HUES64 (cell line): ENCODE results near the gene CHRNA10.
"Not testable (repeated sequence)": the region's sequence is repeated elsewhere in the genome, so short reads cannot be mapped to it uniquely, and the experiment has no call there.

ENCODE experiments used
- H3K27ac ChIP-seq: 2 replicates; pipeline ENCODE4 v1.7.0; 2013; ENCODE audit warnings: low read depth, low read length, inconsistent platforms
- H3K27me3 ChIP-seq: 2 replicates; pipeline ENCODE4 v1.6.1; 2013; ENCODE audit warnings: mild to moderate bottlenecking, low read length; ENCODE audit not compliant: insufficient read depth
- H3K36me3 ChIP-seq: 2 replicates; pipeline ENCODE4 v1.6.1; 2013; ENCODE audit warnings: mild to moderate bottlenecking, low read length; ENCODE audit not compliant: insufficient read depth
- H3K4me1 ChIP-seq: 2 replicates; pipeline ENCODE4 v1.6.1; 2013; ENCODE audit warnings: mild to moderate bottlenecking, low read length, moderate library complexity; ENCODE audit not compliant: insufficient read depth
- H3K4me3 ChIP-seq: 2 replicates; pipeline ENCODE4 v1.5.1; 2013; ENCODE audit warnings: mild to moderate bottlenecking, low read length, moderate library complexity
- H3K9ac ChIP-seq: 2 replicates; pipeline ENCODE4 v1.6.1; 2013; ENCODE audit warnings: mild to moderate bottlenecking, low read depth, low read length
- H3K9me3 ChIP-seq: 2 replicates; pipeline ENCODE4 v1.6.1; 2013; ENCODE audit warnings: low read depth, low read length; ENCODE audit not compliant: insufficient read depth
- WGBS: fragments of 150-250, 120-280 bp; methylation state at CpG from one replicate; pipeline ENCODE4 v1.1.7; 2013; ENCODE audit warnings: missing lambda C conversion rate; 5-methylcytosine and 5-hydroxymethylcytosine counted together

CHRNA10 gene

DNA sequence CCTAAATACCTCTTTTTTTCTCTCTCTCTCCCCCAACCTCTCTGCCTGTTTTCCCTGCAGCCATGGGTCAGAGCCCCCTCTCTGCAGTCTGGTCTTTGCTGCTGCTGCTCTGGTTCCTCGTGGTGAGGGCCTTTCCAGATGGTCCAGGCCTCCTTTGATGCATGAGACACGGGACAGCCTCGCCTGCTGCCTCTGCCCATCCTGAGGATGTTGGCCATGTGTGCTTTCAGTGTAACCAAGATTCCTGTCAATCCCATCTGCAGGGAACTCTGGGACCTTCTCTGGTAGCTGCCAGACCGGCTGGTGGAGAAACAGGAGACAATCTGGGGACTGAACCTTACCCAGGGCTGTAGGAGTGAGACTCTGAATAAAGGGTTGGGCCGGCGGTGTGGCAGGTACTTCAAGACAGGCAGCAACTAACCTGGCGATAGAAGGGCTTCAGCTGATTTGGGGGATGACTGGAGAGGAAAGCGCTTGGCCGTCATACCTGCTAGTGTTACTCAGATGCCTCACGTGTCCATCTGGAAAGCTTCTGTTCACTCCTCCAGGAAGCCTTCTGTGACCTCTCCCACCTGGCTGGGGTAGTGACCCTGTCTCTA is 7.1 kb downstream of the CHRNA10 start:
- Histone ChIP-seq H3K9me3 (no peaks in the 10 kb centered on the region), H3K27me3 (no peaks in the 10 kb centered on the region), H3K36me3 (peaks cover 9% of the 10 kb centered on the region; the same call in 1 of the 2 replicates), H3K27ac (no peak overlapping the region), H3K4me3 (no peak overlapping the region), H3K4me1 (no peaks in the 10 kb centered on the region), H3K9ac (no peak overlapping the region)
- 93% methylated on average over 10 of the region's 10 CpGs for WGBS

DNA sequence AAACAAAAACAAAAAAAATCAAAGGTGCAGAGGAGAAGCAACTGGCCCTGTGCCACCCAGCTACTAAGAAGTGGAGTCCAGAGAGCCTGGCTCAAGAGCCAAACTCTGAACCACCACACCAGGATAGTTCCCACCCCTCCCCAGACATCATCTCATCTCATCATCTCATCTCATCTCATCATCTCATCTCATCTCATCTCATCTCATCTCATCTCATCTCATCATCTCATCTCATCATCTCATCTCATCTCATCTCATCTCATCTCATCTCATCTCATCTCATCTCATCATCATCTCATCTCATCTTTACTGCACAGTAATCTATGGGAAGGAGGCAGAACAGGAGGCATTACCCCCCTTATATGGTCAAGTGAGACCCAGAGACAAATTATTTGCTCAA is 8.3 kb downstream of the CHRNA10 start:
- Histone ChIP-seq H3K4me1 (no peaks in the 10 kb centered on the region), H3K9ac (no peak overlapping the region), H3K9me3 (no peaks in the 10 kb centered on the region), H3K27me3 (no peaks in the 10 kb centered on the region), H3K27ac (no peak overlapping the region), H3K4me3 (no peak overlapping the region), H3K36me3 (peaks cover 9% of the 10 kb centered on the region; the same call in 1 of the 2 replicates)

DNA sequence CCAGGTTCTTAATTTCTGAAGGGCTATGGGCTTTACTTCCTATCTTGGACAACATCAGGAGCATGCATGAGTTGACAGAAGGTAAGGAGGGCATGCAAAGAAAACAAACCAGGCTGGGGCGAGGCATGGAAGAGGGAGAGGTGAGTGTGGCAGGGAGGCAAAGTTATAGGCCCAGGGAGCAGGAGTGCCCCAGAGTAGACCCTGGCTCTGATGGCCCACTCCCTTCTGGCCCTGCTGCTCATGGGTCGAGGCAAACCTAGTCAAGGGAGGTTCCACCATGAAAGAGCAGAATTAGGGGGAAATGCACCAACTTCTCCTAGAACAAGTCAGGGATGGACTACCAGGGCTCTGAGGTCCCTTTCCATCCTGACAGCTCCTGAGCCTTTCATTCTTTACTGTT is 10.2 kb downstream of the CHRNA10 start:
- Histone ChIP-seq H3K4me3 (no peak overlapping the region), H3K27ac (no peak overlapping the region), H3K9ac (no peak overlapping the region), H3K27me3 (no peaks in the 10 kb centered on the region), H3K9me3 (no peaks in the 10 kb centered on the region), H3K4me1 (no peaks in the 10 kb centered on the region), H3K36me3 (peaks cover 6% of the 10 kb centered on the region; the same call in 1 of the 2 replicates)
- 90% methylated on average over 2 of the region's 2 CpGs for WGBS

DNA sequence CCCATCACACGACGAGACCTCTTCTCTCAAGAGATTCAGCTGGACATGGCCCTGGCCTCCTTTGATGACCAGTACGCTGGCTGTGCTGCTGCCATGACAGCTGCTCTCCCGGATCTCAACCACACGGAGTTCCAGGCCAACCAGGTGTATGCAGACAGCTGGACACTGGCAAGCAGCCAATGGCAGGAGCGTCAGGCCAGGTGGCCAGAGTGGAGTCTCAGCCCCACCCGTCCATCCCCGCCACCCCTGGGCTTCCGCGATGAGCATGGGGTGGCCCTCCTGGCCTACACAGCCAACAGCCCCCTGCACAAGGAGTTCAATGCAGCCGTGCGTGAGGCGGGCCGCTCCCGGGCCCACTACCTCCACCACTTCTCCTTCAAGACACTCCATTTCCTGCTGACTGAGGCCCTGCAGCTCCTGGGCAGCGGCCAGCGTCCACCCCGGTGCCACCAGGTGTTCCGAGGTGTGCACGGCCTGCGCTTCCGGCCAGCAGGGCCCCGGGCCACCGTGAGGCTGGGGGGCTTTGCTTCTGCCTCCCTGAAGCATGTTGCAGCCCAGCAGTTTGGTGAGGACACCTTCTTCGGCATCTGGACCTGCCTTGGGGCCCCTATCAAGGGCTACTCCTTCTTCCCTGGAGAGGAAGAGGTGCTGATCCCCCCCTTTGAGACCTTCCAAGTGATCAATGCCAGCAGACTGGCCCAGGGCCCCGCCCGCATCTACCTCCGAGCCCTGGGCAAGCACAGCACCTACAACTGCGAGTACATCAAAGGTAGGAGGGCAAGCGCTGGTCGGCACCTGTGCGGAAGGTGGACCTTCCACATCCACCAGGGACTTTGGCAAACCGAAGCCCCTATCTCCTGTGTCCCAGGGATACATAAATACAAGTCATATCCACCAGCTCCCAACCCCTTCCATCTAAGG is 11.3 kb downstream of the CHRNA10 start:
- 94% methylated on average over 33 of the region's 33 CpGs for WGBS
- Histone ChIP-seq H3K9me3 (no peaks in the 10 kb centered on the region), H3K27me3 (no peaks in the 10 kb centered on the region), H3K9ac (no peak overlapping the region), H3K4me3 (no peak overlapping the region), H3K36me3 (no peaks in the 10 kb centered on the region; the same call in 1 of the 2 replicates), H3K27ac (no peak overlapping the region), H3K4me1 (no peaks in the 10 kb centered on the region)

DNA sequence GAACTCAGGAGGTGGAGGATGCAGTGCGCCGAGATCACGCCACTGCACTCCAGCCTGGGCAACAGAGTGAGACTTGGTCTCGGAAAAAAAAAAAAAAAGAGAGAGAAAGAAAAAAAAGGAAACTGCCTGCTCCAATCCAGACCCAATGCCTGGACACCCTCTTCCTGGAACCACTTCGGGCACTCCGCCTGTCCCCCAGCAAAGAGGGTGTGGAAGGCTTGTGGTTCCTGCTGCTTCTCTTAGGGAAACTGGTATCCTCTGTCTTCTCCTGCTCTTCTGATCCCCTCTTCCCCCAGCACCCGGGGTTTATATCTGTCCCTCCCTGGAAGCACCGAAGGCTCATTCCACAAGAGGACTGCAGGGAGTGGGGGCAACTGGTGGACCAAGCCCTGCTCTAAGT is 12.9 kb downstream of the CHRNA10 start:
- H3K27ac ChIP-seq = no peak overlapping the region
- H3K9ac ChIP-seq = no peak overlapping the region
- no peaks in the 10 kb centered on the region for H3K27me3 ChIP-seq
- H3K36me3 ChIP-seq = no peaks in the 10 kb centered on the region
- no peak overlapping the region for H3K4me3 ChIP-seq
- H3K4me1 ChIP-seq = no peaks in the 10 kb centered on the region
- WGBS = 96% methylated on average over 8 of the region's 8 CpGs
- no peaks in the 10 kb centered on the region for H3K9me3 ChIP-seq

DNA sequence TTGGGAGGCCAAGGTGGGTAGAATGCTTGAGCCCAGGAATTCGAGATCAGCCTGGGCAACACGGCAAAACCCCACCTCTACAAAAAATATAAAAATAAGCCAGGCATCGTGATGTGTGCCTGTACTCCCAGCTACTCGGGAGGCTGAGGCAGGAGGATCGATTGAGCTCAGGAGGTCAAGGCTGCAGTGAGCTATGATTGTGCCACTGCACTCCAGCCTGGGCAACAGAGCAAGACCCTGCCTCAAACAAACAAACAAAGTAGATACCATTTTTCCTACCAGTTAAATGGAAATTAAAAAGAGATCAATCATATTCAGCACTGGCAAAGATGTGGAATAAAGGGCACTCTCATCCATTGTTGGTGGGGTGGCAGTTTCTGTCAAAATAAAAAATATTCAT is 13.9 kb downstream of the CHRNA10 start:
- H3K4me3 ChIP-seq, H3K9ac ChIP-seq, H3K9me3 ChIP-seq, H3K27ac ChIP-seq, H3K4me1 ChIP-seq, H3K36me3 ChIP-seq, H3K27me3 ChIP-seq: not testable (repeated sequence)
- 93% methylated on average over 5 of the region's 5 CpGs for WGBS

DNA sequence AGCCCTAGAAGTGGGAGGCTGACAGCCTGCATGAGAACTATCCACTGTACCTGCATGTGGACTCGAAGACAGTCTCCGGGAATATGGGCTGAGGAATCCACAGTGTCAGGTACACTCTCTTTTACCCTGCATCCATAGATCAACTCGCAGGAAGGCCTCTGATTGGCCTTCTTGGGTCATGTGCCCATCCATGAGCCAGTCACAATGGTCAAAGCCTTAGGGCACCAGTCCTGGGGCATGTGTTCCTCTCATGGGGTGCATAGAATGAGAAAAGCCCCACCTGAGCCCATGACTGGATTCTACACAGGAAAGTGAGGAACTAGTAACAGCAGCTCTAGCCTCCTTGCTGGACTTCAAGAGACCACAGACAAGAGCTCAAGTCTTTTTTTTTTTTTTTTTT is 15.6 kb downstream of the CHRNA10 start:
- Histone ChIP-seq H3K9ac (no peak overlapping the region), H3K4me1 (no peaks in the 10 kb centered on the region), H3K36me3 (no peaks in the 10 kb centered on the region), H3K9me3 (no peaks in the 10 kb centered on the region), H3K27me3 (no peaks in the 10 kb centered on the region), H3K4me3 (no peak overlapping the region), H3K27ac (no peak overlapping the region)
- 95% methylated on average over 3 of the region's 3 CpGs for WGBS

DNA sequence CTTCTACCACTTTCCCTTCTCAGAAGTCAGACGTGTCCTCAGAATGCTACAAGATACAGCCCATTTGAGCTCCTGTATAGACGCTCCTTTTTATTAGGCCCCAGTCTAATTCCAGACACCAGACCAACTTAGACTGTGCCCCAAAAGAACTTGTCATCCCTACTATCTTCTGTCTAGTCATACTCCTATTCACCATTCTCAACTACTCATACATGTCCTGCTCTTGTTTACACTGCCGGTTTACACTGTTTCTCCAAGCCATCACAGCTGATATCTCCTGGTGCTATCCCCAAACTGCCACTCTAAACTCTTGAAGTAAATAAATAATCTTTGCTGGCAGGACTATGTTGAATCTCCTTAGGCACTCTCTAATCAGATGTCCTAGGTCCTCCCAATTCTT is 18.7 kb downstream of the CHRNA10 start:
- H3K4me1 ChIP-seq, H3K9me3 ChIP-seq, H3K36me3 ChIP-seq, H3K4me3 ChIP-seq, H3K9ac ChIP-seq, H3K27ac ChIP-seq, H3K27me3 ChIP-seq: not testable (repeated sequence)
- WGBS = 97% methylated on average over 2 of the region's 3 CpGs

DNA sequence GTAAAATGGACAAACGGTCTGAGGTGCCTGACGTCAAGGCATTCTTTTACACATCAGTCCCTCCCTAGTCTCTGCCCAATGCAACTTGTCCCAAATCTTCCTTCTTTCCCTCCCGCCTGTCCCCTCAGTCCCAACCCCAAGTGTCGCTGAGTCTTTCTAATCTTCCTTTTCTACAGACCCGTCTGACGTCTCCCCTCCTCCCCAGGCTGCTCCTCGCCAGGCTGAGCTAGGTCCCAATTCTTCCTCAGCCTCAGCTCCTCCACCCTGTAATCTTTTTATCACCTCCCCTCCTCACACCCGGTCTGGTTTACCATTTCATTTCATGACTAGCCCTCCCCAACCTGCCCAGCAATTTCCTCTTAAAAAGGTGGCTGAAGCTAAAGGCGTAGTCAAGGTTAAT is 21.8 kb downstream of the CHRNA10 start:
- not testable (repeated sequence) for H3K4me3 ChIP-seq, H3K9me3 ChIP-seq, H3K27me3 ChIP-seq, H3K9ac ChIP-seq, H3K27ac ChIP-seq, H3K4me1 ChIP-seq, H3K36me3 ChIP-seq
- 59% methylated on average over 9 of the region's 9 CpGs for WGBS

DNA sequence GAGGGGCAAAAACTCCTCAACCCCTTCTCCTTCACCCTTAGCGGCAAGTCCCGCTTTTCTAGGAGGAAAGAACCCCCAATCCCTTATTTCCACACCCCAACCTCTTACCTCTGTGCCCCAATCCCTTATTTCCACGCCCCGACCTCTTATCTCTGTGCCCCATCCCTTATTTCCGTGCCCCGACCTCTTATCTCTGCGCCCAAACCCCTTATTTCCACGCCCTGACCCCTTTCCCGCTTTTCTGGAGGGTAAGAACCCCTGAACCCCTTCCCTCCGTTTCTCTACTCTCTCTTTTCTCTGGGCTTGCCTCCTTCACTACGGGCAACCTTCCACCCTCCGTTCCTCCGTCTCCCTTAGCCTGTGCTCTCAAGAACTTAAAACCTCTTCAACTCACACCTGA is 22.3 kb downstream of the CHRNA10 start:
- H3K4me3 ChIP-seq, H3K9me3 ChIP-seq, H3K27ac ChIP-seq, H3K27me3 ChIP-seq, H3K36me3 ChIP-seq, H3K9ac ChIP-seq, H3K4me1 ChIP-seq: not testable (repeated sequence)
- WGBS = 79% methylated on average over 13 of the region's 13 CpGs

DNA sequence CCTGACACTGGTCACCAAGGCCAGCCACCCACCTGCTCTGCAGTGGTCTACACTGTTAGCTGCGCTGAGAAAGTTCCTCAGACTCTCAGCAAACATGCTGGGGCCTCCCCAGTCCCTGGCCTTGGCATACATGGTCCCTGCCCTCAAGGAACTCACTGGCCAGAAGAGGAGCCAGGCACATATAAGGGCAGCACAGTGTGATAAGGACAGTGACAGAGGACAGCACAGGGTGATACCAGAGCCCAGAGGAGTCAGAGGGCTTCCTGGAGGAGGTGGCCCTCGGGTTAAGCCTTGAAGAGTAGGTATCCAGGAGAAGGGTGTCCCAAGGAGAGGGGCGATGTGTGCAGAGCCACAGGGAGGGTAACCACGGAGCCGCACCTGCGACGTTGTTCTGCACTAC is 25.6 kb downstream of the CHRNA10 start:
- H3K4me3 ChIP-seq = no peak overlapping the region
- peaks cover 10% of the 10 kb centered on the region; the same call in 1 of the 2 replicates for H3K4me1 ChIP-seq
- 90% methylated on average over 7 of the region's 7 CpGs for WGBS
- no peaks in the 10 kb centered on the region for H3K36me3 ChIP-seq
- peaks cover 7% of the 10 kb centered on the region; the same call in 1 of the 2 replicates for H3K9me3 ChIP-seq
- H3K27me3 ChIP-seq = peaks cover 5% of the 10 kb centered on the region; the same call in 1 of the 2 replicates
- no peak overlapping the region for H3K9ac ChIP-seq
- H3K27ac ChIP-seq = no peak overlapping the region
